Neural cell (in vitro differentiated cells): ENCODE results near the gene ITPRIP. TPM values are rescaled to one million over a fixed set of nuclear protein-coding genes. Genes with fewer than 3 reads are reported as not detected.

ENCODE experiments used
- H2AFZ ChIP-seq: fragments of 200-600, 300-800 bp; sonication (generic), shearing (Covaris generic); 2 replicates; pipeline ENCODE4 v1.6.0; 2014; ENCODE audit warnings: low read depth, mild to moderate bottlenecking, antibody characterized with exemption, low read length, moderate library complexity
- H3F3A ChIP-seq: fragments of 200-600 bp; shearing (Covaris generic); 2 replicates; pipeline ENCODE4 v1.6.1; 2016; ENCODE audit warnings: mild to moderate bottlenecking, moderate library complexity, mixed read lengths, antibody characterized with exemption, low read length; ENCODE audit not compliant: insufficient read depth, poor library complexity, severe bottlenecking
- H3K27ac ChIP-seq: fragments of 200-600, 300-800 bp; sonication (generic), shearing (Covaris generic); 2 replicates; pipeline ENCODE4 v1.5.1; 2014; ENCODE audit warnings: mild to moderate bottlenecking, low read length, moderate library complexity
- H3K27me3 ChIP-seq: fragments of 300-800, 200-600 bp; sonication (generic), shearing (Covaris generic); 2 replicates; pipeline ENCODE4 v1.6.0; 2014; ENCODE audit warnings: mild to moderate bottlenecking, low read depth, low read length, moderate library complexity; ENCODE audit not compliant: insufficient read depth
- H3K36me3 ChIP-seq: fragments of 300-800, 200-600 bp; sonication (generic), shearing (Covaris generic); 2 replicates; pipeline ENCODE4 v1.5.1; 2014; ENCODE audit warnings: mild to moderate bottlenecking, antibody characterized with exemption, low read length, moderate library complexity; ENCODE audit not compliant: insufficient read depth
- H3K4me2 ChIP-seq: fragments of 300-800, 200-600 bp; sonication (generic), shearing (Covaris generic); 2 replicates; pipeline ENCODE4 v1.6.0; 2014; ENCODE audit warnings: mild to moderate bottlenecking, low read length
- H3K4me3 ChIP-seq: fragments of 300-800, 200-600 bp; sonication (generic), shearing (Covaris generic); 2 replicates; pipeline ENCODE4 v1.5.1; 2014; ENCODE audit warnings: mild to moderate bottlenecking, low read length, moderate library complexity
- H3K79me2 ChIP-seq: fragments of 200-600 bp; shearing (Covaris generic); replicated peaks from 2 replicates; pipeline ENCODE4 v1.6.0; 2014; ENCODE audit warnings: mild to moderate bottlenecking, low read length, moderate library complexity; ENCODE audit not compliant: insufficient read depth
- H3K9ac ChIP-seq: fragments of 300-800, 200-600 bp; sonication (generic), shearing (Covaris generic); 2 replicates; pipeline ENCODE4 v1.6.1; 2016; ENCODE audit warnings: mild to moderate bottlenecking, low read length, mixed read lengths
- H3K9me2 ChIP-seq: fragments of 200-600 bp; shearing (Covaris generic); 2 replicates; pipeline ENCODE4 v1.6.1; 2016; ENCODE audit warnings: mild to moderate bottlenecking, low read length, mixed read lengths; ENCODE audit not compliant: insufficient read depth
- H3K9me3 ChIP-seq: fragments of 200-600, 300-800 bp; sonication (generic), shearing (Covaris generic); 2 replicates; pipeline ENCODE4 v1.6.1; 2016; ENCODE audit warnings: mild to moderate bottlenecking, mixed run types, low read length, moderate library complexity, mixed read lengths
- H4K20me1 ChIP-seq: fragments of 200-600 bp; shearing (Covaris generic); 2 replicates; pipeline ENCODE4 v1.6.1; 2016; ENCODE audit warnings: mild to moderate bottlenecking, mixed run types; ENCODE audit not compliant: insufficient read depth
- CTCF ChIP-seq: fragments of 450-650 bp; IDR thresholded peaks from 2 replicates; pipeline ENCODE4 v1.5.1; 2014; ENCODE audit warnings: antibody characterized with exemption, mild to moderate bottlenecking, moderate library complexity; ENCODE audit not compliant: poor library complexity, severe bottlenecking
- EP300 ChIP-seq: fragments of 450-650 bp; conservative IDR thresholded peaks from 2 replicates; pipeline ENCODE4 v1.6.1; 2014; ENCODE audit warnings: antibody characterized with exemption, mild to moderate bottlenecking, moderate library complexity; ENCODE audit not compliant: poor library complexity, severe bottlenecking
- EZH2 ChIP-seq: fragments of 200-600, 300-800 bp; shearing (Covaris generic), sonication (generic); IDR thresholded peaks from 2 replicates; pipeline ENCODE4 v1.6.1; 2014; ENCODE audit warnings: antibody characterized with exemption, low read length, borderline replicate concordance, mild to moderate bottlenecking; ENCODE audit not compliant: insufficient read depth, poor library complexity, severe bottlenecking
- MXI1 ChIP-seq: fragments of 450-650 bp; conservative IDR thresholded peaks from 2 replicates; pipeline ENCODE4 v1.6.1; 2014; ENCODE audit warnings: antibody characterized with exemption, mild to moderate bottlenecking; ENCODE audit not compliant: poor library complexity, severe bottlenecking
- POLR2AphosphoS5 ChIP-seq: IDR thresholded peaks from 2 replicates; pipeline ENCODE4 v1.6.1; 2012
- RAD21 ChIP-seq: fragments of 450-650 bp; conservative IDR thresholded peaks from 2 replicates; pipeline ENCODE4 v1.6.1; 2014; ENCODE audit warnings: antibody characterized with exemption, mild to moderate bottlenecking, moderate library complexity
- REST ChIP-seq: IDR thresholded peaks from 2 replicates; pipeline ENCODE4 v1.6.1; 2012; ENCODE audit warnings: borderline replicate concordance
- SMC3 ChIP-seq: fragments of 450-650 bp; conservative IDR thresholded peaks from 2 replicates; pipeline ENCODE4 v1.6.1; 2014; ENCODE audit warnings: antibody characterized with exemption, mild to moderate bottlenecking, moderate library complexity; ENCODE audit not compliant: poor library complexity
- TAF1 ChIP-seq: IDR thresholded peaks from 2 replicates; pipeline ENCODE4 v1.6.1; 2012; ENCODE audit warnings: low read depth
- polyA plus RNA-seq: library from polyadenylated mRNA; depleted of rRNA; stranded (reverse); fragments of >200 nt; gene quantifications from 2 replicates; pipeline ENCODE4 v1.2.3, GENCODE V29; 2014

The ITPRIP gene
- polyA plus RNA-seq, 1 donor from 2014 or later = 1.5 TPM

- Histone ChIP-seq H3K9me3 (peaks cover 6% of the 10 kb centered on the region), H3K9ac (no peak overlapping the region), H3K27ac (no peak overlapping the region), H3K4me3 (no peak overlapping the region), H2AFZ (no peak overlapping the region), H3F3A (no peaks in the 10 kb centered on the region), H3K36me3 (no peaks in the 10 kb centered on the region), H3K27me3 (no peaks in the 10 kb centered on the region), H4K20me1 (no peaks in the 10 kb centered on the region), H3K79me2 (no peaks in the 10 kb centered on the region), H3K4me2 (no peak overlapping the region), H3K9me2 (no peaks in the 10 kb centered on the region)
- no peak for TF ChIP-seq REST
- no peak for TF ChIP-seq SMC3
- TF ChIP-seq POLR2AphosphoS5 = no peak
- no peak for TF ChIP-seq RAD21
- no peak for TF ChIP-seq MXI1
- TF ChIP-seq EP300 = no peak
- no peak for TF ChIP-seq TAF1
These were observed 36.3 kb upstream of the ITPRIP start for GRCh38 chr10:104374591-104374990.

GRCh38 chr10:104371753-104372152 lies 33.5 kb upstream of the ITPRIP start:
- no peaks in the 10 kb centered on the region for H3K27me3 ChIP-seq
- no peak overlapping the region for H3K4me2 ChIP-seq
- no peaks in the 10 kb centered on the region for H3F3A ChIP-seq
- peaks cover 6% of the 10 kb centered on the region for H3K9me3 ChIP-seq
- H4K20me1 ChIP-seq = no peaks in the 10 kb centered on the region
- H3K9ac ChIP-seq = no peak overlapping the region
- no peaks in the 10 kb centered on the region for H3K79me2 ChIP-seq
- H3K9me2 ChIP-seq = no peaks in the 10 kb centered on the region
- TF ChIP-seq SMC3 (no peak), REST (no peak), POLR2AphosphoS5 (no peak), MXI1 (no peak), TAF1 (no peak), CTCF (no peak), EZH2 (no peak), RAD21 (no peak), EP300 (no peak)
- no peak overlapping the region for H3K27ac ChIP-seq
- H3K4me3 ChIP-seq = no peak overlapping the region
- no peaks in the 10 kb centered on the region for H3K36me3 ChIP-seq
- no peak overlapping the region for H2AFZ ChIP-seq
